COLO668 (cell line): Measurements from ENCODE around the gene RNF115.

ENCODE experiments used
- DNase-seq: peaks from one replicate; lab custom pipeline; 2025; ENCODE audit not compliant: unreplicated experiment; lab: John Stamatoyannopoulos, UW

Gene RNF115

GRCh38 chr1:145707183-145707867 lies 116.6 kb downstream of the RNF115 start, which contains the start of gene PDZK1:
Gene PDZK1, minus strand, starts transcription at chr1:145707368. Its CDS starts 19,347 bp downstream, at chr1:145688021.
- DNase-seq: no peak

GRCh38 chr1:145706086-145706664 lies 117.7 kb downstream of the RNF115 start:
- no peak for DNase-seq

GRCh38 chr1:145705622-145706021 lies 118.3 kb downstream of the RNF115 start:
- no peak for DNase-seq

GRCh38 chr1:145702826-145703225 lies 121.1 kb downstream of the RNF115 start:
- no peak for DNase-seq

DNA sequence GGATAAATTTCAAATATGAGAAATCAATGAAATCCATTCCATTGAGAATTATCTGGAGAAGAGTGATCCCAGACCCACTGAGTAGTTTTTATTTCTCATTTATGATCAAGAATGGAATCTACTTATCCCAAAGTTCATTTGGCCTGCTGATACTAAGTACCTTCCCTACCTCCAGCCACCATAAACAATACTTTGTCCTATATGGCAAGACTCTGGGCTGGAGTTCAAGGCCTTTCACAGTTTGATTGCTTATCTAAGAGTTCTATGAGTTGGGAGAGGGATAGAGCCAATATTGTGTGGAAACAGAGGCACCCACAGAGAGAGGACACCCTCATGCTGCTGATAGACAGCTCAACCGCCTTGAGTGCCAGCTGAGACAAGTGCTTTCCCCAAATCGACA lies 121.8 kb downstream of the RNF115 start:
- DNase-seq: no peak

DNA sequence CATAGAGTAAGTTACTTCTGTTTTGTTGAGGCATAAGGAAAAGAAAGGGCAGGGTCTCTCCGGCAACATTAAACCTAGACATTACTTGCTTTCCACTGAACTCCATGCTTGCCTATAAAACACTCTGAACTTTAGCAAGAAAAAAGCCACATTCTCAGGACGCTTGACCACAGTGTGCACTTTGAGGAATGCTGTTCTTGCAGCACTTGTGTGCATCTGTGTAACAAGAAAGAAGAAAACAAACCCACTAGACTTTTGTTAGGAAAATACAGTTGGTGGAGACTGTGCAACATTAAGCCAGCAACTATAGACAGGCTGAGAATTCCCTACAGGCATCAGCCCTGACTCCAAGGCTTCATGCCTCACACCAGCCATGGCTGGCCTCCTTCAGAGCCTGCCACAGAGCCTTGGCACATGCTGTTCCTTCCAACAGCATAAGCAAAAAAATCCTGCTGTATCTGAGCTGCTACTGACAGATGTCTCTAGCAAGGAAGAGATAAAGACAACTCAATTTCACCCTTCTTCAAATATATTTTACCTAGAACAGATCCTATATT lies 122.5 kb downstream of the RNF115 start:
- no peak for DNase-seq

GRCh38 chr1:145696630-145696960 lies 127.3 kb downstream of the RNF115 start:
- no peak for DNase-seq

GRCh38 chr1:145695821-145696629 lies 127.9 kb downstream of the RNF115 start:
- no peak for DNase-seq

- DNase-seq: no peak
These were observed 131.0 kb downstream of the RNF115 start for GRCh38 chr1:145692785-145693443.

- no peak for DNase-seq
These were observed 133.0 kb downstream of the RNF115 start for GRCh38 chr1:145690587-145691558.

GRCh38 chr1:145689922-145690321 lies 134.0 kb downstream of the RNF115 start:
- DNase-seq: no peak

GRCh38 chr1:145688924-145689323 lies 135.0 kb downstream of the RNF115 start:
- no peak for DNase-seq
